Ovary (tissue), 3 donors: Measurements from ENCODE around the gene SLMAP.

Experiments
- CTCF ChIP-seq, 3 donors: fragments of 450-650 bp in 2 of 3; fragments of 200-600 bp in 1 of 3; IDR thresholded peaks; one replicate each; pipeline versions ENCODE4 v1.5.1 to v1.8.0; 2016 to 2022; ENCODE audit warnings: antibody characterized with exemption in 3 of 3, mild to moderate bottlenecking in 1 of 3
- EP300 ChIP-seq: sonication (generic); formaldehyde crosslinking; IDR thresholded peaks from one replicate; pipeline ENCODE4 v1.6.1; 2017; ENCODE audit warnings: antibody characterized with exemption
- POLR2A ChIP-seq: fragments of 450-650 bp; IDR thresholded peaks from one replicate; pipeline ENCODE4 v1.6.1; 2017; ENCODE audit warnings: antibody characterized with exemption, mild to moderate bottlenecking, moderate library complexity
- donor health status: DM: no; HTN: no; CAD: no.

GRCh38 chr3:57948781-57949242, 192.7 kb downstream of the SLMAP start:
- TF ChIP-seq CTCF (IDR thresholded peaks at IDR 0.05) (no peak), EP300 (no peak), POLR2A (no peak)
